Ishikawa (cell line): ENCODE measurements around the gene CIZ1.

Experiments
- CEBPB ChIP-seq: IDR thresholded peaks from 2 replicates; pipeline ENCODE4 v1.6.1; 2012
- CREB1 ChIP-seq: IDR thresholded peaks from 2 replicates; pipeline ENCODE4 v1.6.1; 2012; ENCODE audit warnings: low read depth
- EGR1 ChIP-seq: IDR thresholded peaks from 2 replicates; pipeline ENCODE4 v1.6.1; 2012
- EP300 ChIP-seq: IDR thresholded peaks from 2 replicates; pipeline ENCODE4 v1.6.1; 2012; ENCODE audit warnings: borderline replicate concordance
- FOXM1 ChIP-seq: IDR thresholded peaks from 2 replicates; pipeline ENCODE4 v1.6.1; 2012; ENCODE audit warnings: low read depth, borderline replicate concordance
- MAX ChIP-seq: IDR thresholded peaks from 2 replicates; pipeline ENCODE4 v1.6.1; 2012
- NFIC ChIP-seq: IDR thresholded peaks from 2 replicates; pipeline ENCODE4 v1.6.1; 2012
- RAD21 ChIP-seq: IDR thresholded peaks from 2 replicates; pipeline ENCODE4 v1.6.1; 2012; ENCODE audit warnings: low read depth
- REST ChIP-seq: IDR thresholded peaks from 2 replicates; pipeline ENCODE4 v1.6.1; 2012; ENCODE audit warnings: low read depth, mild to moderate bottlenecking
- TAF1 ChIP-seq: IDR thresholded peaks from 2 replicates; pipeline ENCODE4 v1.6.1; 2012; ENCODE audit warnings: low read depth, mild to moderate bottlenecking
- TCF12 ChIP-seq: IDR thresholded peaks from 2 replicates; pipeline ENCODE4 v1.6.1; 2012; ENCODE audit warnings: low read depth
- TEAD4 ChIP-seq: IDR thresholded peaks from 2 replicates; pipeline ENCODE4 v1.6.1; 2012
- USF1 ChIP-seq: IDR thresholded peaks from 2 replicates; pipeline ENCODE4 v1.6.1; 2012
- YY1 ChIP-seq: IDR thresholded peaks from 2 replicates; pipeline ENCODE4 v1.6.1; 2012; ENCODE audit warnings: low read depth
- ZBTB7A ChIP-seq: IDR thresholded peaks from 2 replicates; pipeline ENCODE4 v1.6.1; 2012; ENCODE audit warnings: low read depth

CIZ1 gene

GRCh38 chr9:128190516-128191405 is 611 bp downstream of the CIZ1 start:
- TF ChIP-seq TAF1 (no peak), TEAD4 (no peak), EGR1 (no peak), NFIC (no peak), ZBTB7A (no peak), EP300 (no peak), USF1 (no peak), CREB1 (no peak), TCF12 (no peak), MAX (no peak), FOXM1 (no peak), REST (no peak), RAD21 (no peak), CEBPB (no peak), YY1 (no peak)

GRCh38 chr9:128190013-128190412 is 1.4 kb downstream of the CIZ1 start:
- TF ChIP-seq NFIC (no peak), ZBTB7A (no peak), CREB1 (no peak), RAD21 (no peak), YY1 (no peak), MAX (no peak), REST (no peak), TCF12 (no peak), EGR1 (no peak), CEBPB (no peak), FOXM1 (no peak), USF1 (no peak), TAF1 (no peak), TEAD4 (no peak), EP300 (no peak)

GRCh38 chr9:128188209-128188608 is 3.2 kb downstream of the CIZ1 start:
- TF ChIP-seq EGR1, result no peak
- no peak for TF ChIP-seq MAX
- no peak for TF ChIP-seq ZBTB7A
- no peak for TF ChIP-seq CREB1
- TF ChIP-seq REST, result no peak
- TF ChIP-seq TAF1, result no peak
- TF ChIP-seq EP300, result no peak
- no peak for TF ChIP-seq RAD21
- TF ChIP-seq YY1, result no peak
- no peak for TF ChIP-seq TEAD4
- TF ChIP-seq FOXM1, result no peak
- no peak for TF ChIP-seq TCF12
- TF ChIP-seq USF1, result no peak
- TF ChIP-seq CEBPB, result no peak
- TF ChIP-seq NFIC, result no peak
